ENCODE results near the gene ZNF260. TPM values are rescaled to one million over a fixed set of nuclear protein-coding genes. Genes with fewer than 3 reads are reported as not detected.

Gene ZNF260
- total and polyA plus RNA-seq, 2 of the 13 experiments (the other 11 are each of a cell fraction or from before 2014, with no cell fraction given) = 2.8 to 10.5 TPM

GRCh38 chr19:36573020-36573894 is 45.2 kb upstream of the ZNF260 start, which contains the start of gene ZNF529 (continued):
- TF ChIP-seq ZNF276 (CRISPR knock-in tag; IDR thresholded peaks at IDR 0.05; ENCODE audit: low read depth) = no peak
- TF ChIP-seq AGO1 (IDR thresholded peaks at IDR 0.05; ENCODE audit: low read depth, low read length, poor library complexity, severe bottlenecking) = peak; percentile 64
- TF ChIP-seq ZNF382 (CRISPR knock-in tag; IDR thresholded peaks at IDR 0.05; ENCODE audit: borderline replicate concordance) = no peak
- TF ChIP-seq ESRRA (CRISPR knock-in tag; IDR thresholded peaks at IDR 0.05; ENCODE audit: low read depth) = peak; percentile 61
- no peak for TF ChIP-seq MAFG (CRISPR knock-in tag; IDR thresholded peaks at IDR 0.05)
- TF ChIP-seq FOXM1 (CRISPR knock-in tag; IDR thresholded peaks at IDR 0.05) = no peak
- TF ChIP-seq ZNF674 (CRISPR knock-in tag; IDR thresholded peaks at IDR 0.05; ENCODE audit: low read depth) = no peak
- no peak for TF ChIP-seq REL (CRISPR knock-in tag; conservative IDR thresholded peaks at IDR 0.05)
- TF ChIP-seq ZHX2 (IDR thresholded peaks at IDR 0.05; ENCODE audit: low read depth) = no peak; the same call in 1 of the 2 replicates
- peak; percentile 11; the same call in 1 of the 2 replicates for TF ChIP-seq ZHX2 (CRISPR knock-in tag; IDR thresholded peaks at IDR 0.05; ENCODE audit: borderline replicate concordance)
- TF ChIP-seq AKAP8 (CRISPR knock-in tag; IDR thresholded peaks at IDR 0.05) = peak; percentile 66; the same call in 1 of the 2 replicates
- no peak for TF ChIP-seq NFIB (CRISPR knock-in tag; IDR thresholded peaks at IDR 0.05; ENCODE audit: borderline replicate concordance)
- no peak for TF ChIP-seq ZNF562 (CRISPR knock-in tag; IDR thresholded peaks at IDR 0.05; ENCODE audit: borderline replicate concordance)
- TF ChIP-seq FOXC1 (CRISPR knock-in tag; IDR thresholded peaks at IDR 0.05; ENCODE audit: borderline replicate concordance) = peak; percentile 67
- TF ChIP-seq ZNF30 (CRISPR knock-in tag; IDR thresholded peaks at IDR 0.05) = 0 out of 2 replicates have a peak, but pooled peaks have one; percentile 28
- TF ChIP-seq THAP9 (CRISPR knock-in tag; IDR thresholded peaks at IDR 0.05; ENCODE audit: borderline replicate concordance) = peak; percentile 77; the same call in 1 of the 2 replicates

Data from HepG2 (cell line).